Osteocyte (in vitro differentiated cells): ENCODE results near the gene JCAD. TPM values are rescaled to one million over a fixed set of nuclear protein-coding genes. Genes with fewer than 3 reads are reported as not detected.

Source experiments
- DNase-seq: peaks from one replicate; pipeline ENCODE4 v3.0.0; 2021; ENCODE audit warnings: mixed read lengths; ENCODE audit not compliant: unreplicated experiment; ENCODE audit errors: extremely low spot score
- H3K27ac Mint-ChIP-seq: one replicate; pipeline ENCODE4 v1.8.0; 2021; ENCODE audit warnings: mild to moderate bottlenecking, mixed read lengths; ENCODE audit not compliant: unreplicated experiment
- H3K27me3 Mint-ChIP-seq: one replicate; pipeline ENCODE4 v1.8.0; 2021; ENCODE audit warnings: mixed read lengths; ENCODE audit not compliant: unreplicated experiment
- H3K36me3 Mint-ChIP-seq: one replicate; pipeline ENCODE4 v1.8.0; 2021; ENCODE audit warnings: mixed read lengths; ENCODE audit not compliant: unreplicated experiment
- H3K4me1 Mint-ChIP-seq: one replicate; pipeline ENCODE4 v1.8.0; 2021; ENCODE audit warnings: mixed read lengths; ENCODE audit not compliant: unreplicated experiment
- H3K4me3 Mint-ChIP-seq: one replicate; pipeline ENCODE4 v1.8.0; 2021; ENCODE audit warnings: mild to moderate bottlenecking, moderate library complexity, mixed read lengths; ENCODE audit not compliant: unreplicated experiment
- H3K9me3 Mint-ChIP-seq: one replicate; pipeline ENCODE4 v1.8.0; 2021; ENCODE audit warnings: mixed read lengths; ENCODE audit not compliant: unreplicated experiment
- CTCF ChIP-seq: fragments of 200-600 bp; sonication (generic); IDR thresholded peaks from 2 replicates; pipeline ENCODE4 v1.5.0; 2021; ENCODE audit warnings: antibody characterized with exemption, mild to moderate bottlenecking, moderate library complexity
- total RNA-seq: library from RNA; stranded (reverse); gene quantifications from 2 replicates; pipeline ENCODE4 v1.2.1, GENCODE V29; 2021

JCAD gene
- total RNA-seq, 1 donor from 2014 or later = 7.5 TPM

DNA sequence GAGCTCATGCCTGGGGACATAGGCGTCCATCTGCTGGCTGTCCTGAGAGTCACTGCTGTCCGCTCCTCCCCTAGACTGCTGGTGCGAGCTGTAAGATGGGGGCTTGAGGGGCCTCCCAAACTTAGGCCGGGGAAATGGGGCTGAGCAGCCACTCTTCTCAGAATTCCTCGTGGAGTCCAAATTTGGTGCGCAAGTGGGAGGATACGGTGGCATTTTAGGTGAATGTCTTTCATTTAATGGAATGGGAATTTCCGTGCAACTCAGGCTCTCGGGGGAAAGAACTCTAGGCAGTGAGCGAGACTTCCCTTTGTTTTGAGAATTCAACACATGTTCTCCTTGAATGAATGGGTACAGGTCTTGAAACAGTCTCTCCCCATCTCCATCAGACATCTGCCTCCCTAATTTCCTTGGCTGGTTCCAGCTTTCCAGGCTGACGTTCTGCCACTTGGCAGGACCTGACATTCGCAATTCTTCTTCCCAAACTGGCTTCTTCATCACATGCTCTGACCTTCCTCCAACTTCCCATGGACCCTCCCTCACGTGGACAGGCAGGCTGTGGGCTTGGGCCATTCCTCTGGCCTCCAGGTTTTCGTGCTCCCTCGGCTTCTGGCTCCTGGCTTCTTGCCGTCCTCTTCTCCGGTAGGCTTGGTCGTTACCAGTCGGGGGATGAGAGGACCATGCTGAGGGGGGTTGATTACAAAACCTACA, 30.1 kb downstream of the JCAD start:
- H3K4me3 Mint-ChIP-seq = no peak overlapping the region
- no peak overlapping the region for H3K27ac Mint-ChIP-seq
- no peak for TF ChIP-seq CTCF
- DNase-seq = no peak
- no peaks in the 10 kb centered on the region for H3K9me3 Mint-ChIP-seq
- H3K36me3 Mint-ChIP-seq = no peaks in the 10 kb centered on the region
- H3K4me1 Mint-ChIP-seq = peaks cover 3% of the 10 kb centered on the region
- no peaks in the 10 kb centered on the region for H3K27me3 Mint-ChIP-seq

- H3K27me3 Mint-ChIP-seq = no peaks in the 10 kb centered on the region
- H3K9me3 Mint-ChIP-seq = no peaks in the 10 kb centered on the region
- peaks cover 3% of the 10 kb centered on the region for H3K4me1 Mint-ChIP-seq
- H3K27ac Mint-ChIP-seq = no peak overlapping the region
- DNase-seq = no peak
- H3K4me3 Mint-ChIP-seq = no peak overlapping the region
- no peaks in the 10 kb centered on the region for H3K36me3 Mint-ChIP-seq
- TF ChIP-seq CTCF = no peak
These were observed 30.7 kb downstream of the JCAD start for GRCh38 chr10:30028738-30029030.

GRCh38 chr10:30028006-30028737, 31.2 kb downstream of the JCAD start:
- no peak overlapping the region for H3K27ac Mint-ChIP-seq
- peaks cover 3% of the 10 kb centered on the region for H3K4me1 Mint-ChIP-seq
- no peaks in the 10 kb centered on the region for H3K36me3 Mint-ChIP-seq
- no peaks in the 10 kb centered on the region for H3K9me3 Mint-ChIP-seq
- TF ChIP-seq CTCF = no peak
- no peak for DNase-seq
- no peak overlapping the region for H3K4me3 Mint-ChIP-seq
- no peaks in the 10 kb centered on the region for H3K27me3 Mint-ChIP-seq

DNA sequence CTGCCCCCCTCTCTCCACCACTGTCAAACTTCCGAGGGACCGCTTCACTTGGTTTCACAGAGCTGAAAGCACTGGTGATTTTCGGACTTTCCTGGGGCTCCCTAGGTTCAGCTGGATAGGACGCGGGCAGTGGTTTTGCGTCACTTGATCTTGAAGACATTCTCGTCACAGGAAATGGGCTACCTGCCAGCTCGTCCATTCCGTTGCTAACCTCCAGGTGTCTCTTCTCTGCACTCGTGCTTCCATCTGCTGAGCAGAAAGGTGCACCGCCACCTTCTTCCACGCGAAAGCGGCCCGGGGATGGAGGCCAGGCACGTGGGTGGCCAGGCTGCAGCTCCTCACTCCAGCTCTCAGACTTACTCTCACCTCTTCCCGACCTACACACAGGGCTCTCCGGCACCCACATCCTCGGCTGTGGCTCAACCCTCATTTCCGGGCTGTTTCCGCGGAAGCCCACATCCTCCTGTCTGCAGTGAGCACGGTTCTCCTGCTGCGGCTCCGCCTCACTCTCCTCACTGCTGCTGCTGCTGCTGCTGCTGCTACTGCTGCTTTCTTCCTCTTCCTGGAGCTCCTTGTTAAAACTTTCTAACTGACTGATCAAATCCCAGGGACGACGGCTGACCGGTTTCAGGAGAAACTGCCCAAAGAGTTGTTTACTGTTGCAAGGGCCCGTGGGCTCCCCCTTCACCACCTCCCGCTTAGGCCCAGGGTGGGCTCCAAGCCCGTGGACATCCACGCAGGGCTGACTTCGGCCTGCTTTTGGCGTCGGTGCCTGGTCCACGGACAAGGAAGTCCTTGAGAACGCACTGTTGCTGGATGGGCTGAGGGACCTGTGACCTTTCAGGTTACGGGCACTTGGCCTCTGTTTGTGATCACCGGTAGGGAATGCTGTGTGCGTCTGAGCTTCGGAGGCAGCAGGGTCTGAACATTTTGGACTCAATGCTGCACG, 32.1 kb downstream of the JCAD start:
- no peaks in the 10 kb centered on the region for H3K9me3 Mint-ChIP-seq
- no peaks in the 10 kb centered on the region for H3K27me3 Mint-ChIP-seq
- H3K4me3 Mint-ChIP-seq = no peak overlapping the region
- no peak for TF ChIP-seq CTCF
- peaks cover 3% of the 10 kb centered on the region for H3K4me1 Mint-ChIP-seq
- no peak overlapping the region for H3K27ac Mint-ChIP-seq
- no peak for DNase-seq
- no peaks in the 10 kb centered on the region for H3K36me3 Mint-ChIP-seq

GRCh38 chr10:30026578-30026977, 32.8 kb downstream of the JCAD start:
- Mint-ChIP-seq H3K27ac (no peak overlapping the region), H3K4me1 (peaks cover 3% of the 10 kb centered on the region), H3K4me3 (no peak overlapping the region), H3K9me3 (no peaks in the 10 kb centered on the region), H3K27me3 (no peaks in the 10 kb centered on the region), H3K36me3 (no peaks in the 10 kb centered on the region)
- DNase-seq = no peak
- TF ChIP-seq CTCF = no peak
